Transverse colon (tissue), 4 donors: Measurements from ENCODE around the gene B3GAT2. TPM values are rescaled to one million over a fixed set of nuclear protein-coding genes. Genes with fewer than 3 reads are reported as not detected.

Experiments used
- DNase-seq: peaks from one replicate; pipeline ENCODE4 v3.0.0-alpha.2; 2019
- H3K27ac ChIP-seq, 4 donors: fragments of 200-600 bp; sonication (generic); 2 replicates each; pipeline ENCODE4 v1.5.1; 2016 to 2018; ENCODE audit warnings: inconsistent platforms in 4 of 4
- H3K27me3 ChIP-seq: fragments of 200-600 bp; sonication (generic); 2 replicates; pipeline ENCODE4 v1.5.1; 2017; ENCODE audit warnings: inconsistent platforms
- H3K36me3 ChIP-seq, 4 donors: fragments of 200-600 bp; sonication (generic); 2 replicates each; pipeline ENCODE4 v1.5.1; 2017 to 2019; ENCODE audit warnings: inconsistent platforms in 4 of 4
- H3K4me1 ChIP-seq, 4 donors: fragments of 200-600 bp; sonication (generic); 2 replicates each; pipeline ENCODE4 v1.5.1; 2017 to 2020; ENCODE audit warnings: inconsistent platforms in 4 of 4
- H3K4me3 ChIP-seq, 4 donors: fragments of 200-600 bp; sonication (generic); 1 replicate in 1 of 4; 2 replicates in 3 of 4; pipeline versions ENCODE4 v1.5.1 to v1.6.1; 2017 to 2019; ENCODE audit warnings: inconsistent platforms in 4 of 4
- H3K9me3 ChIP-seq, 2 donors: fragments of 200-600 bp; sonication (generic); 2 replicates each; pipeline ENCODE4 v1.5.1; 2017 to 2019; ENCODE audit warnings: inconsistent platforms in 2 of 2
- EP300 ChIP-seq: sonication (generic); formaldehyde crosslinking; IDR thresholded peaks from one replicate; pipeline ENCODE4 v1.6.1; 2017; ENCODE audit warnings: antibody characterized with exemption, low read depth
- POLR2A ChIP-seq: fragments of 450-650 bp; IDR thresholded peaks from one replicate; pipeline ENCODE4 v1.6.1; 2016; ENCODE audit warnings: antibody characterized with exemption, mild to moderate bottlenecking, moderate library complexity
- POLR2AphosphoS5 ChIP-seq, 3 donors: sonication (generic); formaldehyde crosslinking; IDR thresholded peaks; one replicate each; pipeline ENCODE4 v1.6.1; 2016; ENCODE audit warnings: antibody characterized with exemption in 3 of 3
- WGBS, 2 donors: methylation state at CpG; one replicate each; pipeline ENCODE4 v1.1.5; 2018; ENCODE audit warnings: low coverage in 1 of 2; 5-methylcytosine and 5-hydroxymethylcytosine counted together
- in situ Hi-C, 4 donors: fragments of 200-750 bp; cut with MboI; loops; one replicate each; pipeline versions ENCODE4 v1.15.0 to v1.15.1; 2017; ENCODE audit warnings: low sequenced_read_pairs in 3 of 4, low pct_ligation_motif_present in 1 of 4, low pct_unique_long_range_greater_than_20kb in 1 of 4
- intact Hi-C: fragments of 100-400 bp; cut with DNase I; formaldehyde crosslinking; loops from one replicate; pipeline ENCODE4 v1.15.1; 2023; ENCODE audit warnings: low total_unique reads
- total RNA-seq, 4 donors: library from RNA; depleted of rRNA; stranded (reverse); fragments of >200 nt; gene quantifications; one replicate each; pipeline ENCODE4 v1.1.0, GENCODE V29; 2016
- TF ChIP-seq, protein P1 (sequence below), 5 experiments: fragments of 200-600 bp in 3 of 5; fragments of 450-650 bp in 2 of 5; sonication (generic) in 3 of 5; IDR thresholded peaks; 1 replicate in 2 of 5; 2 replicates in 3 of 5; pipeline ENCODE4 v1.5.1; 2016 to 2017; ENCODE audit warnings: antibody characterized with exemption in 5 of 5, inconsistent platforms in 3 of 5, mild to moderate bottlenecking in 2 of 5, moderate library complexity in 1 of 5

The B3GAT2 gene
- total RNA-seq, 4 donors from 2014 or later = not detected

DNA sequence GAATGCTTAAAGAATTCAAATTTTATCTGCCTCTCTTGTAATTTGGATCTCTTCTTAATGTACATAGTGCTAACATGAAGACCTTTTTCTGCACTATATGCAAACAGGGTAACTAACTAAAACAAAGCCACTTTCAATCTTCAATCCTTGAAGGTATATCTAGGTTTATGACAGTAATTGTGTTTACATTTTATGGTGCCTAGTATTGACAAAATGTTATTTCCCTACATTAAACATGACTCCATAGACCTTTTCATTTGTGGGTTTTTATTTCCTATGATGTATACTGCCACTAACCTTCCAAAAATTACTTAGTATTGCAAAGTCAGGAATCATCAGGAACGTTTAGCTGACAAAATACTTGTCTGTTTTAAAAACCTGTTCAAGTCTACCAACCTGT lies 95.9 kb downstream of the B3GAT2 start:
- Histone ChIP-seq H3K4me1 (no peaks in the 10 kb centered on the region), H3K27ac (no peak overlapping the region), H3K36me3 (no peaks in the 10 kb centered on the region), H3K9me3 (no peaks in the 10 kb centered on the region), H3K4me3 (no peak overlapping the region), H3K27me3 (no peaks in the 10 kb centered on the region)
- in situ Hi-C loops (no loop called here), intact Hi-C loops (no loop called here)
- TF ChIP-seq EP300 = no peak
- no peak for TF ChIP-seq POLR2AphosphoS5 (IDR thresholded peaks at IDR 0.05)
- DNase-seq = no peak
- 50 to 75% methylated on average over 1 of the region's 1 CpG for WGBS, 2 donors

DNA sequence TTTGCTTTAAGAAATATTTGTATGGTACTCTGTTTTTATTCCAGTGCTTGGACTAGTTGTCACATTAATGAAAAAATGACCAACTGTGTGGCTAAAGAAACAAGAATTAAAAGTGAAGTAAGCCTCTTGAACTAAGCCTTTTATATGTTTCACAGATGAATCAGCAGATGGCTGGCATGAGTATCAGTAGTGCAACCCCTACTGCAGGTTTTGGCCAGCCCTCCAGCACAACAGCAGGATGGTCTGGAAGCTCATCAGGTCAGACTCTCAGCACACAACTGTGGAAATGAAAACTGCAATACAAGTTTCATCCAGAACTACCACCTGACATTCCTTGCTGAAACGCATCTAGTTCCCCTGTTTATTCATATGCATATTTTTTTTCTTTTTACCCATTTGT lies 96.8 kb downstream of the B3GAT2 start:
- WGBS, 2 donors = 94 to 100% methylated on average over 1 of the region's 1 CpG
- H3K36me3 ChIP-seq = no peaks in the 10 kb centered on the region
- intact Hi-C loops = no loop called here

DNA sequence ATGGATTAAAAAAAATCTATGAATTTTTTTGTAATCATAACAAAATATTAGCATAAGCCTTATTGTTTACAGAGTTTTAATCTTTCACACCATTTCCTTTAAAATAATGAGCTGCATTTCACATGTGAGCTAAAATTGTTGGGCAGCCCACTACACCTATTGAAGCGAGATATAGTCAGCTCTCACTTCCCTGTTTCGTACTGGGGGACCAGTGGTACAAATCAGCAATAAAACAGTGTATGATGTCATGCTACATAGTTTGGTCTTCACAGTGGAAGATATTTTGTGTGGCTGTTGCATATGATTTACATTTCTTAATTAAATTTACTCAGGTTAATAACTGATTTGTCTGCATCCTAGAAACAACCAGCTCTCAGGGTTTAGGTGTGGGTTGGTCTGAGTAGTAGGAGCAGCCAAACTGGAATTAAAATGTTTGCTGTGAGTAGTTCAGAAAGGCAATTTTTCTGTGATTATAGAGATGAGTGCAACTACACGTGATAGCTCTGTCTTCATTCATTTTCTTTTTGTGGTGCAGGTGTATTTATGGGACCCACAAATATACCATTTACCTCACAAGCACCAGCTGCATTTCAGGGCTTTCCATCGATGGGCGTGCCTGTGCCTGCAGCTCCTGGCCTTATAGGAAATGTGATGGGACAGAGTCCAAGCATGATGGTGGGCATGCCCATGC lies 99.3 kb downstream of the B3GAT2 start:
- DNase-seq = no peak
- H3K4me1 ChIP-seq = no peaks in the 10 kb centered on the region
- H3K27ac ChIP-seq = no peak overlapping the region
- H3K4me3 ChIP-seq = no peak overlapping the region
- H3K36me3 ChIP-seq = no peaks in the 10 kb centered on the region
- 83 to 92% methylated on average over 3 to 5 of the region's 5 CpGs for WGBS, 2 donors
- intact Hi-C loops (no loop called here), in situ Hi-C loops (no loop called here)
- H3K27me3 ChIP-seq = no peaks in the 10 kb centered on the region
- H3K9me3 ChIP-seq = no peaks in the 10 kb centered on the region
- TF ChIP-seq EP300 (no peak), POLR2A (no peak), POLR2AphosphoS5 (IDR thresholded peaks at IDR 0.05) (no peak)
- TF ChIP-seq, protein P1, sequence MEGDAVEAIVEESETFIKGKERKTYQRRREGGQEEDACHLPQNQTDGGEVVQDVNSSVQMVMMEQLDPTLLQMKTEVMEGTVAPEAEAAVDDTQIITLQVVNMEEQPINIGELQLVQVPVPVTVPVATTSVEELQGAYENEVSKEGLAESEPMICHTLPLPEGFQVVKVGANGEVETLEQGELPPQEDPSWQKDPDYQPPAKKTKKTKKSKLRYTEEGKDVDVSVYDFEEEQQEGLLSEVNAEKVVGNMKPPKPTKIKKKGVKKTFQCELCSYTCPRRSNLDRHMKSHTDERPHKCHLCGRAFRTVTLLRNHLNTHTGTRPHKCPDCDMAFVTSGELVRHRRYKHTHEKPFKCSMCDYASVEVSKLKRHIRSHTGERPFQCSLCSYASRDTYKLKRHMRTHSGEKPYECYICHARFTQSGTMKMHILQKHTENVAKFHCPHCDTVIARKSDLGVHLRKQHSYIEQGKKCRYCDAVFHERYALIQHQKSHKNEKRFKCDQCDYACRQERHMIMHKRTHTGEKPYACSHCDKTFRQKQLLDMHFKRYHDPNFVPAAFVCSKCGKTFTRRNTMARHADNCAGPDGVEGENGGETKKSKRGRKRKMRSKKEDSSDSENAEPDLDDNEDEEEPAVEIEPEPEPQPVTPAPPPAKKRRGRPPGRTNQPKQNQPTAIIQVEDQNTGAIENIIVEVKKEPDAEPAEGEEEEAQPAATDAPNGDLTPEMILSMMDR (IDR thresholded peaks at IDR 0.05) = no peak

More for the DNA sequence above, 96.8 kb downstream of the B3GAT2 start:
- no peaks in the 10 kb centered on the region for H3K4me1 ChIP-seq
- no peak for TF ChIP-seq POLR2AphosphoS5 (IDR thresholded peaks at IDR 0.05)
- TF ChIP-seq EP300 = no peak
- TF ChIP-seq POLR2A = no peak
- TF ChIP-seq, protein P1 (IDR thresholded peaks at IDR 0.05) = no peak
- in situ Hi-C loops = no loop called here
- no peak for DNase-seq
- no peaks in the 10 kb centered on the region for H3K27me3 ChIP-seq
- H3K27ac ChIP-seq = no peak overlapping the region
- no peaks in the 10 kb centered on the region for H3K9me3 ChIP-seq
- no peak overlapping the region for H3K4me3 ChIP-seq

DNA sequence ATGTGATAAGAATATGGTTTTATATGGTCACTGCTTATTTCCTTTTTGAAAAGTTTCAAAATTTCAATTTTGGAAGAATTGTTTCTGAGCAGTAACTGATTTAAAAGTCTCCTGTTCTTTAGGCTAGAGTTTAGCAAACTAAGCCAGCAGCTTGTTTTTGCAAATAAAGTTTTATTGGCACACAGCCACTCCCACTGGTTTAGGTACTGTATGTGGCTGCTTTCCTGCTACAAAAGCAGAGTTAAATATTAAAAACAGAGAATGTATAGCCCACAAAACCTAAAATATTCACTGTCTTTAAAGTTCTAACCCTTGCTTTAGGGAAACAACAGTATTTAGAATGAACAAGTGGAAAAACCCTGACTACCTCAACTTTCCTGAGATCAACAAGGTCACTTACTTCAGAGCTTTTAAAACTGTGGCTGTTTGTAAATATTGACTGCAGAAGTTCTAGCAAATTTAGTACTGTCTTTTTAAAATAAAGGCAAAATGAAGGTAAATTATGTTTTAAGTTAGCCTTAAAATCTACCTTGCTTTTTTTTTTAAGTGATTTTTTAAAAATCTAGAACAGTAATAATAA lies 104.1 kb downstream of the B3GAT2 start:
- no peak overlapping the region for H3K4me3 ChIP-seq
- intact Hi-C loops (no loop called here), in situ Hi-C loops (no loop called here)
- no peaks in the 10 kb centered on the region for H3K27me3 ChIP-seq
- no peak for DNase-seq
- no peaks in the 10 kb centered on the region for H3K9me3 ChIP-seq
- H3K36me3 ChIP-seq = no peaks in the 10 kb centered on the region
- H3K4me1 ChIP-seq = no peaks in the 10 kb centered on the region
- TF ChIP-seq, protein P1 (IDR thresholded peaks at IDR 0.05) = no peak
- TF ChIP-seq EP300 (no peak), POLR2A (no peak), POLR2AphosphoS5 (IDR thresholded peaks at IDR 0.05) (no peak)
- no peak overlapping the region for H3K27ac ChIP-seq
